K562 (cell line): ENCODE data around the gene CTNNA3. TPM values are rescaled to one million over a fixed set of nuclear protein-coding genes. Genes with fewer than 3 reads are reported as not detected.

Experiments
- ATAC-seq: fragments of 200-7000 bp; cut with Tn5 transposase; 3 replicates; pipeline ENCODE4 v1.9.1; 2020; ENCODE audit warnings: moderate library complexity
- BruUV-seq: library from RNA; stranded (reverse); fragments of 400-500 nt; replicated peaks from 2 replicates; lab custom pipeline; 2021; lab: Mats Ljungman, UMichigan
- CTCF ChIA-PET: fragments of 300-600 bp; formaldehyde crosslinking; extraction: SDS; loops from one replicate; lab custom pipeline; 2021; ENCODE audit warnings: low intra/inter-chr PET ratio; lab: Yijun Ruan, JAX
- POLR2A ChIA-PET: fragments of 300-600, 350-650 bp; sonication (Branson Sonifier 250); formaldehyde crosslinking; extraction: SDS; loops from one replicate; lab custom pipeline; 2021; ENCODE audit warnings: antibody characterized with exemption, inconsistent platforms; lab: Yijun Ruan, JAX
- DNase-seq, 4 experiments: peaks; one replicate each; pipeline versions ENCODE4 v3.0.0 to v3.0.0-alpha.2; 2011 to 2018; ENCODE audit warnings: low spot score in 3 of 4, mixed read lengths in 3 of 4; ENCODE audit errors: extremely low read depth in 1 of 4
- FAIRE-seq: peaks from 2 replicates; lab custom pipeline; 2011; peaks lifted over from hg19 to GRCh38; lab: Jason Lieb, UNC
- H2AFZ ChIP-seq: 2 replicates; pipeline ENCODE4 v1.6.0; 2011; ENCODE audit warnings: low read depth, low read length, control low read depth, inconsistent platforms
- H3K27ac ChIP-seq: fragments of 200-600 bp; 3 replicates; pipeline ENCODE4 v1.8.0; 2011; ENCODE audit warnings: low read depth, mild to moderate bottlenecking, control low read depth, inconsistent platforms, low read length, moderate library complexity, mixed read lengths; ENCODE audit errors: extremely low read depth
- H3K27me3 ChIP-seq, 2 experiments: fragments of 300-600 bp in 1 of 2; 2 replicates in 1 of 2; 3 replicates in 1 of 2; pipeline versions ENCODE4 v1.6.0 to v1.8.0; 2011; ENCODE audit warnings: inconsistent platforms in 2 of 2, low read length in 2 of 2, mild to moderate bottlenecking in 1 of 2, mixed read lengths in 1 of 2, moderate library complexity in 1 of 2; ENCODE audit not compliant: control insufficient read depth in 2 of 2, insufficient read depth in 2 of 2
- H3K36me3 ChIP-seq: fragments of 300-600 bp; 3 replicates; pipeline ENCODE4 v1.8.0; 2011; ENCODE audit warnings: mild to moderate bottlenecking, low read length, inconsistent platforms; ENCODE audit not compliant: control insufficient read depth, insufficient read depth
- H3K4me1 ChIP-seq, 2 experiments: fragments of 200-600 bp in 1 of 2; replicated peaks in 1 of 2; 2 replicates in 1 of 2; 3 replicates in 1 of 2; pipeline versions ENCODE4 v1.5.1 to v1.8.0; 2011; ENCODE audit warnings: inconsistent platforms in 2 of 2, low read length in 2 of 2, mild to moderate bottlenecking in 1 of 2, mixed read lengths in 1 of 2, moderate library complexity in 1 of 2; ENCODE audit not compliant: control insufficient read depth in 2 of 2, insufficient read depth in 2 of 2
- H3K4me2 ChIP-seq: 2 replicates; pipeline ENCODE4 v1.6.1; 2011; ENCODE audit warnings: low read length, control low read depth, inconsistent platforms, mixed read lengths; ENCODE audit not compliant: insufficient read depth
- H3K4me3 ChIP-seq: fragments of 200-600 bp; sonication (generic), shearing (Covaris generic); 2 replicates; pipeline ENCODE4 v1.5.1; 2016; ENCODE audit warnings: control low read depth, inconsistent platforms
- H3K79me2 ChIP-seq: fragments of 200-600 bp; 3 replicates; pipeline ENCODE4 v1.8.0; 2011; ENCODE audit warnings: low read length, inconsistent platforms; ENCODE audit not compliant: control insufficient read depth, insufficient read depth
- H3K9ac ChIP-seq, 2 experiments: 2 replicates each; pipeline versions ENCODE4 v1.6.0 to v1.6.1; 2011; ENCODE audit warnings: low read depth in 2 of 2, low read length in 2 of 2, control low read depth in 1 of 2, inconsistent platforms in 1 of 2, mild to moderate bottlenecking in 1 of 2, mixed read lengths in 1 of 2; ENCODE audit not compliant: insufficient read depth in 1 of 2
- H3K9me1 ChIP-seq: one replicate; pipeline ENCODE4 v1.6.0; 2011; ENCODE audit warnings: inconsistent platforms, mild to moderate bottlenecking, low read length, moderate library complexity; ENCODE audit not compliant: control insufficient read depth, insufficient read depth
- H3K9me3 ChIP-seq: replicated peaks from 2 replicates; pipeline ENCODE4 v1.5.1; 2011; ENCODE audit warnings: low read depth, low read length, inconsistent platforms; ENCODE audit not compliant: control insufficient read depth, insufficient read depth
- H4K20me1 ChIP-seq: replicated peaks from 2 replicates; pipeline ENCODE4 v1.6.1; 2011; ENCODE audit warnings: low read length, inconsistent platforms, mixed read lengths; ENCODE audit not compliant: control insufficient read depth, insufficient read depth
- FOSL1 ChIP-seq: fragments of 200-800 bp; sonication (Bioruptor generic); conservative IDR thresholded peaks from 2 replicates; pipeline ENCODE4 v1.6.1; 2016; ENCODE audit warnings: missing genetic modification characterization, missing compliant biosample characterization
- FOXJ2 ChIP-seq: fragments of 200-800 bp; sonication (Bioruptor generic); IDR thresholded peaks from 2 replicates; pipeline ENCODE4 v1.6.1; 2016; ENCODE audit warnings: missing genetic modification characterization, missing compliant biosample characterization
- HCFC1 ChIP-seq: IDR thresholded peaks from 2 replicates; pipeline ENCODE4 v1.6.1; 2012; ENCODE audit warnings: low read depth, low read length, improper control_type of control experiment
- HDAC1 ChIP-seq, 2 experiments: fragments of 450-650 bp; IDR thresholded peaks; 2 replicates each; pipeline ENCODE4 v1.6.1; 2016 to 2017; ENCODE audit warnings: inconsistent platforms in 1 of 2, mild to moderate bottlenecking in 1 of 2, moderate library complexity in 1 of 2
- HIVEP1 ChIP-seq: fragments of 250-450 bp; sonication (Bioruptor Pico); IDR thresholded peaks from 2 replicates; pipeline ENCODE4 v1.4.0; 2020; ENCODE audit warnings: mild to moderate bottlenecking
- KHSRP ChIP-seq: fragments of 450-650 bp; IDR thresholded peaks from 2 replicates; pipeline ENCODE4 v1.6.1; 2017
- NR1H2 ChIP-seq: sonication (generic); formaldehyde crosslinking; IDR thresholded peaks from 2 replicates; pipeline ENCODE4 v1.4.0; 2020; ENCODE audit warnings: mild to moderate bottlenecking, missing genetic modification reagents
- PHF8 ChIP-seq: fragments of 200-600 bp; sonication (generic); IDR thresholded peaks from 2 replicates; pipeline ENCODE4 v1.6.1; 2012; ENCODE audit warnings: mixed run types, mild to moderate bottlenecking, inconsistent platforms, low read length, moderate library complexity, borderline replicate concordance
- SRSF1 ChIP-seq: fragments of 200-400 bp; formaldehyde crosslinking; IDR thresholded peaks from 2 replicates; pipeline ENCODE4 v1.6.1; 2017; ENCODE audit warnings: mild to moderate bottlenecking, low read depth, low read length, moderate library complexity
- TCF7L2 ChIP-seq: fragments of 150-350 bp; IDR thresholded peaks from 2 replicates; pipeline ENCODE4 v1.6.1; 2016; ENCODE audit warnings: low read depth, mild to moderate bottlenecking, low read length, moderate library complexity
- ZKSCAN1 ChIP-seq: fragments of 150-350 bp; IDR thresholded peaks from 2 replicates; pipeline ENCODE4 v1.6.1; 2016; ENCODE audit warnings: low read depth, low read length
- WGBS: fragments of 100-300 bp; shearing (Covaris generic); methylation state at CpG from one replicate; pipeline ENCODE4 v1.1.6; 2016; ENCODE audit warnings: low coverage, mixed read lengths; ENCODE audit not compliant: insufficient coverage; ENCODE audit errors: missing lambda C conversion rate; 5-methylcytosine and 5-hydroxymethylcytosine counted together
- in situ Hi-C: fragments of 300-500 bp; cut with MboI; formaldehyde crosslinking; loops from 4 replicates; pipeline ENCODE4 v1.15.0; 2018; ENCODE audit warnings: inconsistent platforms, mixed read lengths
- intact Hi-C: fragments of 100-400 bp; cut with micrococcal nuclease; formaldehyde crosslinking; loops from 2 replicates; pipeline ENCODE4 v1.14.2; 2022
- polyA plus RNA-seq, 8 experiments: library from polyadenylated mRNA; depleted of rRNA in 4 of 8; stranded (reverse) in 5 of 8; unstranded in 3 of 8; fragments of >200 nt; fragmentation: Nextera tagmentation in 2 of 8; fragmentation: Illumina TruSeq in 1 of 8; extraction: Ambion mirVana in 2 of 8; extraction: Trizol in 1 of 8; gene quantifications; 2 replicates each; pipeline versions ENCODE4 v1.2.1 to v1.2.3, GENCODE V29; 2011 to 2014; ENCODE audit warnings: inconsistent platforms in 1 of 8, missing spikeins in 1 of 8
- total RNA-seq, 7 experiments: library from RNA; depleted of rRNA in 6 of 7; stranded (reverse); fragments of >200 nt in 6 of 7; fragmentation: Illumina TruSeq in 2 of 7; extraction: Trizol in 2 of 7; gene quantifications; 2 replicates each; pipeline versions ENCODE4 v1.2.1 to v1.2.3, GENCODE V29; 2011 to 2021; ENCODE audit warnings: low replicate concordance in 1 of 7
- TF ChIP-seq, protein P1 (sequence below): fragments of 450-650 bp; formaldehyde crosslinking; IDR thresholded peaks from 2 replicates; pipeline ENCODE4 v1.4.0; 2020; ENCODE audit warnings: mild to moderate bottlenecking, moderate library complexity
- TF ChIP-seq, protein P2 (sequence below): sonication (generic); formaldehyde crosslinking; IDR thresholded peaks from 2 replicates; pipeline ENCODE4 v1.8.1; 2023; ENCODE audit warnings: mild to moderate bottlenecking, missing genetic modification reagents

CTNNA3 gene
- total and polyA plus RNA-seq, 9 of the 15 experiments (the other 6 are each of a cell fraction or from before 2014, with no cell fraction given) = 0.04 TPM; not detected in 8

GRCh38 chr10:66414943-66415342 is 1281.1 kb downstream of the CTNNA3 start:
- Histone ChIP-seq H3K27ac (no peak overlapping the region), H3K9ac (no peak overlapping the region), H3K79me2 (no peaks in the 10 kb centered on the region), H3K4me1 (no peaks in the 10 kb centered on the region), H3K9me1 (no peaks in the 10 kb centered on the region), H3K4me2 (no peak overlapping the region), H4K20me1 (no peaks in the 10 kb centered on the region), H3K27me3 (no peaks in the 10 kb centered on the region), H2AFZ (no peak overlapping the region), H3K9me3 (no peaks in the 10 kb centered on the region), H3K36me3 (no peaks in the 10 kb centered on the region), H3K4me3 (no peak overlapping the region)
- 0% methylated on average over 2 of the region's 2 CpGs for WGBS
- POLR2A ChIA-PET = no interaction called here
- ATAC-seq (no peak), FAIRE-seq (no peak), DNase-seq (no peak)
- intact Hi-C loops (no loop called here), in situ Hi-C loops (no loop called here)
- TF ChIP-seq PHF8 (no peak), HCFC1 (no peak), FOXJ2 (tag) (no peak)
- TF ChIP-seq, protein P1, sequence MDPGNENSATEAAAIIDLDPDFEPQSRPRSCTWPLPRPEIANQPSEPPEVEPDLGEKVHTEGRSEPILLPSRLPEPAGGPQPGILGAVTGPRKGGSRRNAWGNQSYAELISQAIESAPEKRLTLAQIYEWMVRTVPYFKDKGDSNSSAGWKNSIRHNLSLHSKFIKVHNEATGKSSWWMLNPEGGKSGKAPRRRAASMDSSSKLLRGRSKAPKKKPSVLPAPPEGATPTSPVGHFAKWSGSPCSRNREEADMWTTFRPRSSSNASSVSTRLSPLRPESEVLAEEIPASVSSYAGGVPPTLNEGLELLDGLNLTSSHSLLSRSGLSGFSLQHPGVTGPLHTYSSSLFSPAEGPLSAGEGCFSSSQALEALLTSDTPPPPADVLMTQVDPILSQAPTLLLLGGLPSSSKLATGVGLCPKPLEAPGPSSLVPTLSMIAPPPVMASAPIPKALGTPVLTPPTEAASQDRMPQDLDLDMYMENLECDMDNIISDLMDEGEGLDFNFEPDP (CRISPR knock-in tag) = no peak
- CTCF ChIA-PET = no interaction called here
- BruUV-seq = no TSS peak

- intact Hi-C loops = no loop called here
- no peaks in the 10 kb centered on the region for H3K9me1 ChIP-seq
- ChIA-PET CTCF (no interaction called here), POLR2A (no interaction called here)
- no TSS peak for BruUV-seq
- DNase-seq = no peak
- no peaks in the 10 kb centered on the region for H4K20me1 ChIP-seq
- H3K36me3 ChIP-seq = no peaks in the 10 kb centered on the region
- no peak for FAIRE-seq
- no peak overlapping the region for H3K4me3 ChIP-seq
- H3K9ac ChIP-seq = no peak overlapping the region
- no peak overlapping the region for H2AFZ ChIP-seq
- H3K4me2 ChIP-seq = no peak overlapping the region
- TF ChIP-seq SRSF1 (no peak), HDAC1 (IDR thresholded peaks at IDR 0.05) (no peak), FOSL1 (tag) (no peak), TCF7L2 (no peak), HIVEP1 (CRISPR knock-in tag) (no peak), NR1H2 (no peak), KHSRP (no peak), ZKSCAN1 (no peak)
- TF ChIP-seq, protein P2, sequence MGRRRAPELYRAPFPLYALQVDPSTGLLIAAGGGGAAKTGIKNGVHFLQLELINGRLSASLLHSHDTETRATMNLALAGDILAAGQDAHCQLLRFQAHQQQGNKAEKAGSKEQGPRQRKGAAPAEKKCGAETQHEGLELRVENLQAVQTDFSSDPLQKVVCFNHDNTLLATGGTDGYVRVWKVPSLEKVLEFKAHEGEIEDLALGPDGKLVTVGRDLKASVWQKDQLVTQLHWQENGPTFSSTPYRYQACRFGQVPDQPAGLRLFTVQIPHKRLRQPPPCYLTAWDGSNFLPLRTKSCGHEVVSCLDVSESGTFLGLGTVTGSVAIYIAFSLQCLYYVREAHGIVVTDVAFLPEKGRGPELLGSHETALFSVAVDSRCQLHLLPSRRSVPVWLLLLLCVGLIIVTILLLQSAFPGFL = no peak
- in situ Hi-C loops = no loop called here
- no peak for ATAC-seq
- H3K79me2 ChIP-seq = no peaks in the 10 kb centered on the region
- no peaks in the 10 kb centered on the region for H3K9me3 ChIP-seq
- H3K27me3 ChIP-seq = no peaks in the 10 kb centered on the region
- no peak overlapping the region for H3K27ac ChIP-seq
- H3K4me1 ChIP-seq = no peaks in the 10 kb centered on the region
These were observed 1290.4 kb downstream of the CTNNA3 start for GRCh38 chr10:66405566-66405965.
